Gastrocnemius medialis (tissue), 4 donors: ENCODE data around the gene MGMT. TPM values are rescaled to one million over a fixed set of nuclear protein-coding genes. Genes with fewer than 3 reads are reported as not detected.

Experiments used
- ATAC-seq, 2 donors: fragments of 150-250 bp; one replicate each; pipeline ENCODE4 v1.9.1; 2016
- DNase-seq, 2 donors: peaks; one replicate each; pipeline ENCODE4 v3.0.0-alpha.2; 2019
- H3K27ac ChIP-seq, 4 donors: fragments of 200-600 bp; sonication (generic); 1 replicate in 1 of 4; 2 replicates in 3 of 4; pipeline ENCODE4 v1.5.1; 2016 to 2018; ENCODE audit warnings: mild to moderate bottlenecking in 2 of 4, moderate library complexity in 1 of 4
- H3K27me3 ChIP-seq, 3 donors: fragments of 200-600 bp; sonication (generic) in 2 of 3; 1 replicate in 1 of 3; 2 replicates in 2 of 3; pipeline versions ENCODE4 v1.5.1 to v1.6.0; 2016 to 2019; ENCODE audit warnings: mild to moderate bottlenecking in 1 of 3, moderate library complexity in 1 of 3
- H3K36me3 ChIP-seq, 2 donors: fragments of 200-600 bp; sonication (generic) in 1 of 2; one replicate each; pipeline ENCODE4 v1.5.1; 2017 to 2018
- H3K4me1 ChIP-seq, 2 donors: fragments of 200-600 bp; sonication (generic) in 1 of 2; one replicate each; pipeline ENCODE4 v1.5.1; 2016 to 2017; ENCODE audit warnings: mild to moderate bottlenecking in 2 of 2
- H3K4me3 ChIP-seq, 4 donors: fragments of 200-600 bp; sonication (generic) in 3 of 4; 1 replicate in 1 of 4; 2 replicates in 3 of 4; pipeline ENCODE4 v1.5.1; 2016 to 2019; ENCODE audit warnings: mild to moderate bottlenecking in 2 of 4
- H3K9me3 ChIP-seq, 3 donors: fragments of 200-600 bp; sonication (generic) in 2 of 3; 1 replicate in 1 of 3; 2 replicates in 2 of 3; pipeline ENCODE4 v1.5.1; 2016 to 2019
- POLR2A ChIP-seq, 2 donors: fragments of 450-650 bp; IDR thresholded peaks; one replicate each; pipeline ENCODE4 v1.6.1; 2017; ENCODE audit warnings: antibody characterized with exemption in 2 of 2, mild to moderate bottlenecking in 2 of 2, moderate library complexity in 2 of 2
- in situ Hi-C, 4 donors: fragments of 200-750 bp; cut with MboI; loops; one replicate each; pipeline versions ENCODE4 v1.15.0 to v1.8.0; 2017; ENCODE audit warnings: low sequenced_read_pairs in 4 of 4
- intact Hi-C: fragments of 100-400 bp; cut with DNase I; formaldehyde crosslinking; loops from one replicate; pipeline ENCODE4 v1.15.1; 2023; ENCODE audit warnings: low total_unique reads
- total RNA-seq, 4 donors: library from RNA; depleted of rRNA; stranded (reverse); fragments of >200 nt; gene quantifications; one replicate each; pipeline versions ENCODE4 v1.1.0 to v1.2.3, GENCODE V29; 2016
- TF ChIP-seq, protein P1 (sequence below), 5 experiments: fragments of 450-650 bp in 3 of 5; fragments of 200-600 bp in 2 of 5; sonication (generic) in 2 of 5; IDR thresholded peaks in 4 of 5; conservative IDR thresholded peaks in 1 of 5; 1 replicate in 4 of 5; 2 replicates in 1 of 5; pipeline ENCODE4 v1.5.1; 2016 to 2019; ENCODE audit warnings: antibody characterized with exemption in 5 of 5, mild to moderate bottlenecking in 3 of 5, moderate library complexity in 3 of 5

Gene MGMT
- total RNA-seq, 4 donors from 2014 or later = 8.9 to 20.7 (median 17.1) TPM

DNA sequence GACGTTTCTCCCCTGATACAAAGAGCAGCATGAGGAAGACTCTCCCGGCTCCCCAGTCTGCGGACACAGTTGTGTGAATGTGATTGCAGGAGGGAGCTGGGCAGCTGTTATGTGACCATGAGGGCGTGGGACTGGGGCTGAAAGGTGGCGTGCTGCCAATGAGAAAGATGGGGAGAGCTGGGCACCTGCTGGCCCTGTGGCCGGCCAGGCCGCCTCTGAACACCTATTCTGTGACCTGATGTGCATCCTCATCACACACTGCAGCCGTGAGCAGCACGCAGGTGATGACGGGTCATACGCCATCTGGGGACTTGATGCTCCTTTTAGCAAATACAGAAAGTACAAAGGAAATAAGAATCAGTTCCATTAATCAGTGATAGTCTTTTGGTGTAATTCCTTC lies 86.9 kb downstream of the MGMT start:
- TF ChIP-seq, protein P1, sequence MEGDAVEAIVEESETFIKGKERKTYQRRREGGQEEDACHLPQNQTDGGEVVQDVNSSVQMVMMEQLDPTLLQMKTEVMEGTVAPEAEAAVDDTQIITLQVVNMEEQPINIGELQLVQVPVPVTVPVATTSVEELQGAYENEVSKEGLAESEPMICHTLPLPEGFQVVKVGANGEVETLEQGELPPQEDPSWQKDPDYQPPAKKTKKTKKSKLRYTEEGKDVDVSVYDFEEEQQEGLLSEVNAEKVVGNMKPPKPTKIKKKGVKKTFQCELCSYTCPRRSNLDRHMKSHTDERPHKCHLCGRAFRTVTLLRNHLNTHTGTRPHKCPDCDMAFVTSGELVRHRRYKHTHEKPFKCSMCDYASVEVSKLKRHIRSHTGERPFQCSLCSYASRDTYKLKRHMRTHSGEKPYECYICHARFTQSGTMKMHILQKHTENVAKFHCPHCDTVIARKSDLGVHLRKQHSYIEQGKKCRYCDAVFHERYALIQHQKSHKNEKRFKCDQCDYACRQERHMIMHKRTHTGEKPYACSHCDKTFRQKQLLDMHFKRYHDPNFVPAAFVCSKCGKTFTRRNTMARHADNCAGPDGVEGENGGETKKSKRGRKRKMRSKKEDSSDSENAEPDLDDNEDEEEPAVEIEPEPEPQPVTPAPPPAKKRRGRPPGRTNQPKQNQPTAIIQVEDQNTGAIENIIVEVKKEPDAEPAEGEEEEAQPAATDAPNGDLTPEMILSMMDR (IDR thresholded peaks at IDR 0.05 in 4 of 5, conservative IDR thresholded peaks at IDR 0.05 in 1 of 5) = no peak
- TF ChIP-seq POLR2A (IDR thresholded peaks at IDR 0.05) = no peak
- H3K4me3 ChIP-seq = no peak overlapping the region
- H3K27me3 ChIP-seq = no peaks in the 10 kb centered on the region
- intact Hi-C loops = no loop called here
- H3K9me3 ChIP-seq = no peaks in the 10 kb centered on the region
- no peak for ATAC-seq
- in situ Hi-C loops = no loop called here
- no peak for DNase-seq
- H3K4me1 ChIP-seq = no peaks in the 10 kb centered on the region
- no peaks in the 10 kb centered on the region for H3K36me3 ChIP-seq
- H3K27ac ChIP-seq = no peak overlapping the region

DNA sequence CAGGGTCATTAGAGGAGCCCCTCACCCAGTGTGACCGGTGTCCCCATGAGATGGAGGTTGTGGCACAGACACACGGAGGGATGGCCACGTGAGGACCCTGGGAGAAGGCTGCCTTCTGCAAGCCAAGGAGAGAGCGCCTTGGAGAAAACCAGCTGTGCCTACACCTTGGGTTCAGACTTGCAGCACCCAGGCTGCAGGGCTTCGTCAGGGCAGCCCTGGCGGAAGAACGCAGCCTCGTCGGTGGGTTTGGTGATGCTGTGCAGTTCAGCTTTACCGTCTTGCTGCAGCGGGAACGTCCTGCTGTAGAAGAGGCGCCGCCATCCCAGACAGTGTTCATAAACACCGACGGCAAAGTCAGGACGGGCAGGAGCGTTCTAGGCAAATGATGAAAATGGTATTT lies 89.3 kb downstream of the MGMT start:
- DNase-seq (no peak), ATAC-seq (no peak)
- Histone ChIP-seq H3K4me1 (no peaks in the 10 kb centered on the region), H3K27ac (no peak overlapping the region), H3K9me3 (no peaks in the 10 kb centered on the region), H3K4me3 (no peak overlapping the region), H3K27me3 (no peaks in the 10 kb centered on the region), H3K36me3 (no peaks in the 10 kb centered on the region)
- TF ChIP-seq POLR2A (IDR thresholded peaks at IDR 0.05) = no peak
- TF ChIP-seq, protein P1 (IDR thresholded peaks at IDR 0.05 in 4 of 5, conservative IDR thresholded peaks at IDR 0.05 in 1 of 5) = no peak
- in situ Hi-C loops = no loop called here
- intact Hi-C loops = no loop called here

DNA sequence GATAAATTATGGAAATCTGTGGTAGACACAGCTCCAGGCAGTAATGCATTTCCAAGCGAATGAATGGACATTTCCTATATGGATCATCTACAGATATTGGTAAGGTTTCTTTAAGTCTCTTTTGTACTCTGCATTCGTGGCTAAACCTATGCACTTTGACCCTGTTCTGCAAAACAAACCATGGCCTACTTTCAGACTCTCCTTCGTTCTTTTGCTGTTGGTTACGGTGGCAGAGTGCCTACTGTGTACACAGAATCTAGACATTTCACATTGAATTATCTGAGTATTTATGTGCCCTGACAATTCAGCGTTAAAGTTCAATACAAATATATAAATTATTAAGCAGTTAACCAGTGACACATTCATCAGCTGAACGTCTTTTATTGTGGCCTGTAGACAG lies 93.3 kb downstream of the MGMT start:
- Histone ChIP-seq H3K4me1 (no peaks in the 10 kb centered on the region), H3K36me3 (no peaks in the 10 kb centered on the region), H3K9me3 (no peaks in the 10 kb centered on the region), H3K27ac (no peak overlapping the region), H3K4me3 (no peak overlapping the region), H3K27me3 (no peaks in the 10 kb centered on the region)
- in situ Hi-C loops (no loop called here), intact Hi-C loops (no loop called here)
- DNase-seq = no peak
- TF ChIP-seq POLR2A (IDR thresholded peaks at IDR 0.05) = no peak
- TF ChIP-seq, protein P1 (IDR thresholded peaks at IDR 0.05 in 4 of 5, conservative IDR thresholded peaks at IDR 0.05 in 1 of 5) = no peak
- ATAC-seq = no peak

GRCh38 chr10:129562487-129562886 lies 95.4 kb downstream of the MGMT start:
- H3K27me3 ChIP-seq = no peaks in the 10 kb centered on the region
- H3K27ac ChIP-seq = no peak overlapping the region
- no peak for ATAC-seq
- TF ChIP-seq, protein P1 (IDR thresholded peaks at IDR 0.05 in 4 of 5, conservative IDR thresholded peaks at IDR 0.05 in 1 of 5) = no peak
- TF ChIP-seq POLR2A (IDR thresholded peaks at IDR 0.05) = no peak
- no peaks in the 10 kb centered on the region for H3K36me3 ChIP-seq
- no peaks in the 10 kb centered on the region for H3K4me1 ChIP-seq
- in situ Hi-C loops = no loop called here
- no peak overlapping the region for H3K4me3 ChIP-seq
- intact Hi-C loops = no loop called here
- DNase-seq = no peak
- H3K9me3 ChIP-seq = no peaks in the 10 kb centered on the region

- Histone ChIP-seq H3K27ac (no peak overlapping the region), H3K27me3 (no peaks in the 10 kb centered on the region), H3K36me3 (no peaks in the 10 kb centered on the region), H3K4me1 (no peaks in the 10 kb centered on the region), H3K9me3 (no peaks in the 10 kb centered on the region), H3K4me3 (no peak overlapping the region)
- DNase-seq = no peak
- TF ChIP-seq POLR2A (IDR thresholded peaks at IDR 0.05) = no peak
- TF ChIP-seq, protein P1 (IDR thresholded peaks at IDR 0.05 in 4 of 5, conservative IDR thresholded peaks at IDR 0.05 in 1 of 5) = no peak
- intact Hi-C loops (no loop called here), in situ Hi-C loops (no loop called here)
- ATAC-seq = no peak
Measured at GRCh38 chr10:129564923-129565322, 97.9 kb downstream of the MGMT start.
